ENCODE measurements around the gene DHTKD1.
"Not testable (repeated sequence)": the region's sequence is repeated elsewhere in the genome, so short reads cannot be mapped to it uniquely, and the experiment has no call there.

DHTKD1 gene

GRCh38 chr10:12067336-12067735, 1.4 kb upstream of the DHTKD1 start:
- no peak for TF ChIP-seq CTCF (IDR thresholded peaks at IDR 0.05; ENCODE audit: low read depth, low read length)
- DNase-seq (ENCODE audit: extremely low read depth, low read depth), result no peak

GRCh38 chr10:12071441-12071840, 2.7 kb downstream of the DHTKD1 start:
- not testable (repeated sequence) for DNase-seq (ENCODE audit: extremely low read depth, low read depth)

- no peak for TF ChIP-seq CTCF (IDR thresholded peaks at IDR 0.05; ENCODE audit: low read depth, low read length)
- no peak for DNase-seq (ENCODE audit: extremely low read depth, low read depth)
These were observed 4.8 kb downstream of the DHTKD1 start for GRCh38 chr10:12073526-12073925.

- no peak for TF ChIP-seq CTCF (IDR thresholded peaks at IDR 0.05; ENCODE audit: low read depth, low read length)
- no peak for DNase-seq (ENCODE audit: extremely low read depth, low read depth)
These were observed 8.9 kb downstream of the DHTKD1 start for GRCh38 chr10:12077580-12078180.

- no peak for DNase-seq (ENCODE audit: extremely low read depth, low read depth)
- no peak for TF ChIP-seq CTCF (IDR thresholded peaks at IDR 0.05; ENCODE audit: low read depth, low read length)
These were observed 12.7 kb downstream of the DHTKD1 start for GRCh38 chr10:12081470-12081869.

- TF ChIP-seq CTCF (IDR thresholded peaks at IDR 0.05; ENCODE audit: low read depth, low read length), result no peak
- DNase-seq (ENCODE audit: extremely low read depth, low read depth), result no peak
These were observed 13.3 kb downstream of the DHTKD1 start for GRCh38 chr10:12081879-12082557.

GRCh38 chr10:12088919-12089318, 20.2 kb downstream of the DHTKD1 start:
- no peak for TF ChIP-seq CTCF (IDR thresholded peaks at IDR 0.05; ENCODE audit: low read depth, low read length)
- DNase-seq (ENCODE audit: extremely low read depth, low read depth), result no peak

GRCh38 chr10:12091421-12091820, 22.7 kb downstream of the DHTKD1 start:
- no peak for TF ChIP-seq CTCF (IDR thresholded peaks at IDR 0.05; ENCODE audit: low read depth, low read length)
- no peak for DNase-seq (ENCODE audit: extremely low read depth, low read depth)

- not testable (repeated sequence) for DNase-seq (ENCODE audit: extremely low read depth, low read depth)
These were observed 28.6 kb downstream of the DHTKD1 start for GRCh38 chr10:12097361-12097760.
